Gastrocnemius medialis (tissue), 4 donors: ENCODE results near the gene KRTAP4-9.
"Not testable (repeated sequence)": the region's sequence is repeated elsewhere in the genome, so short reads cannot be mapped to it uniquely, and the experiment has no call there.

ENCODE experiments used
- POLR2A ChIP-seq, 2 donors: fragments of 450-650 bp; IDR thresholded peaks; one replicate each; pipeline ENCODE4 v1.6.1; 2017; ENCODE audit warnings: antibody characterized with exemption in 2 of 2, mild to moderate bottlenecking in 2 of 2, moderate library complexity in 2 of 2
- TF ChIP-seq, protein P1 (sequence below), 5 experiments: fragments of 450-650 bp in 3 of 5; fragments of 200-600 bp in 2 of 5; sonication (generic) in 2 of 5; IDR thresholded peaks in 4 of 5; conservative IDR thresholded peaks in 1 of 5; 1 replicate in 4 of 5; 2 replicates in 1 of 5; pipeline ENCODE4 v1.5.1; 2016 to 2019; ENCODE audit warnings: antibody characterized with exemption in 5 of 5, mild to moderate bottlenecking in 3 of 5, moderate library complexity in 3 of 5

DNA sequence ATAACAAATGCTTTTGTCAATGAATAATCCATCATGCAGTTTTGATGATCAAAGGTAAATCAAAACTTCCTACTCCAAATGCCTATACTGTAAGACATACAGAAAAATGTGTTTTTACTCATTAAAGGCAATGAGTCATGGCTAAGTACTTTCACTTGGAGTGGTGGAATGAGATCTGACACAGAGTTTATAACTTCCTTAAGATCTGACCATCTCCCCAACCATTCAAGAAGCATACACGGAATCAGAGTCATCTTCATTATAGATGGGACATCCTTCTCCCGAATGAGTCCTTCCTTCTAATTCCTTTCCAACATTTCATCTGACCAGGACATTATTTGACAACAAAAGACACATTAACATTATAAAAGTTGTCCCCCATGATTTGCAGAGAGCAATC lies 21.8 kb upstream of the KRTAP4-9 start:
- TF ChIP-seq POLR2A (IDR thresholded peaks at IDR 0.05): not testable (repeated sequence)
- TF ChIP-seq, protein P1, sequence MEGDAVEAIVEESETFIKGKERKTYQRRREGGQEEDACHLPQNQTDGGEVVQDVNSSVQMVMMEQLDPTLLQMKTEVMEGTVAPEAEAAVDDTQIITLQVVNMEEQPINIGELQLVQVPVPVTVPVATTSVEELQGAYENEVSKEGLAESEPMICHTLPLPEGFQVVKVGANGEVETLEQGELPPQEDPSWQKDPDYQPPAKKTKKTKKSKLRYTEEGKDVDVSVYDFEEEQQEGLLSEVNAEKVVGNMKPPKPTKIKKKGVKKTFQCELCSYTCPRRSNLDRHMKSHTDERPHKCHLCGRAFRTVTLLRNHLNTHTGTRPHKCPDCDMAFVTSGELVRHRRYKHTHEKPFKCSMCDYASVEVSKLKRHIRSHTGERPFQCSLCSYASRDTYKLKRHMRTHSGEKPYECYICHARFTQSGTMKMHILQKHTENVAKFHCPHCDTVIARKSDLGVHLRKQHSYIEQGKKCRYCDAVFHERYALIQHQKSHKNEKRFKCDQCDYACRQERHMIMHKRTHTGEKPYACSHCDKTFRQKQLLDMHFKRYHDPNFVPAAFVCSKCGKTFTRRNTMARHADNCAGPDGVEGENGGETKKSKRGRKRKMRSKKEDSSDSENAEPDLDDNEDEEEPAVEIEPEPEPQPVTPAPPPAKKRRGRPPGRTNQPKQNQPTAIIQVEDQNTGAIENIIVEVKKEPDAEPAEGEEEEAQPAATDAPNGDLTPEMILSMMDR (IDR thresholded peaks at IDR 0.05 in 4 of 5, conservative IDR thresholded peaks at IDR 0.05 in 1 of 5): not testable (repeated sequence)
